HG02870 (cell line): ENCODE data around the gene CDH13.

Experiments
- ATAC-seq: cut with Tn5 transposase; IDR thresholded peaks from one replicate; pipeline ENCODE4 v1.9.1; 2021; ENCODE audit warnings: mild to moderate bottlenecking, moderate library complexity; ENCODE audit not compliant: unreplicated experiment

CDH13 gene

GRCh38 chr16:83723901-83724300 lies 1097.1 kb downstream of the CDH13 start:
- no peak for ATAC-seq

DNA sequence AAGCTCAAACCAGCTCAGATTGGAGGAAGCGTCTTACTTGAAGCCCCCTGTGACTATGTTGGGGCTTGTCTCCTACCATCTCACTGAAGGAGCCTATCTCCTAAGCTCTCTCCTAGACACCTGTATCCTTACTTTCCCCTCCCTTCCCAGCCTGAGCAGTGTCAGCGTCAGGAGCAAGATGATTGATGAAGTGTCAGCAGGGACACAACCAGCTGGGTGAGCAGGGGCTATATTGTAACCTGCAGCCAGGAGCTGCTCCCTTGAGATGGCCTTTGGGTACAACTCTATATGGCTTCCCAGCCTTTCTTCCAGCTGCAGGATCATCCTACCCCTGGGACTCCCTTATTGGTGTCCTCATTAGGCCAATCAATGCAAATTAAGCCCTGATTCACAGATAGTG lies 1097.8 kb downstream of the CDH13 start:
- no peak for ATAC-seq

DNA sequence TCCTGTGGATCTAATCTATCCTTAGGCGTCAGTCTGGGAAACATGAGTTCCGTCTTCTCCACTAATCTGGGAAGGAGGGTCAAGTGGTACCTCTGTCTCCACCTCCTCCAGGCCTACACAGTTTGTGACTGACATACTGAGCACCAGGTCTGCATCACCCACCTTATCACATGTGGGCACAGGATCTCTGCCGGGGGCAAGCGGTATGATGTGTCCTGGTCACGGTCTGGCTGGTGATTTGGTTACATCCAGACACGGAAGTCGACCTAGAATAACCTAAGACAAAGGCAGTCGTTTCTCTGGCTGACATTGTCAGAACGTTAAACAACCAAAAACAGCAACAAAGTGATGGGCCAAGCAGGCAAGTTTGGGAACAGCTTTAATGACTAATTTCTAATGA lies 1098.5 kb downstream of the CDH13 start:
- ATAC-seq: no peak

- no peak for ATAC-seq
Observed at GRCh38 chr16:83727018-83727417, 1100.2 kb downstream of the CDH13 start.

DNA sequence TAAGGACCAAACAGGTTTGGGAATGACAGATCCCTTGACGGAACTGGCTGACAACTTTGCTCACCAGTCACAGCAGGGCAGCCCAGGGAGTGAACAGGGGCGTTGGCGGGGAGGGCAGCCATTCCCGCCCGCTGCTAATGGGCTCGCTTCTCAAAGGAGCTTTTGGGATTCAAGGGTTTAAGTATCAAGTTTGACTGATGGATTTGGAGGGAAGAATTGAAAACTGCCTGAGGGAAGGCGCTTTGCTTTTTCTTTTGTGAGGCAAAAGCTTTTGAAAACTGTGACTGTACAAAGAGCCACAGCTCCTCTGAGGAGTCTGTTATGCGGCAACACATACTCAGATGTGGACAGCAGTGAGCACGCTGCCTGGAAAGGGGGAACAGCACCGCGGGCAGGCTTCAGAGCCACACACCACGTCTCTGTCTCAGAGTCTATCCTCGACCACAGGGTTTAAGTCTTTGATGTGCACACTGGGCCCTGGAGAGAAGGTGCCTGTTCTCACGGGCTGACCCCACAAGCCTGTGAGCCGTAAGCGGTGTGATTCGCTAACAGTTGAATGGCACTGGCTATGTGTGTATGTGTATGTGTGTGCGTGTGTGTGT lies 1101.1 kb downstream of the CDH13 start:
- ATAC-seq: no peak

GRCh38 chr16:83728492-83728891 lies 1101.7 kb downstream of the CDH13 start:
- ATAC-seq: no peak

DNA sequence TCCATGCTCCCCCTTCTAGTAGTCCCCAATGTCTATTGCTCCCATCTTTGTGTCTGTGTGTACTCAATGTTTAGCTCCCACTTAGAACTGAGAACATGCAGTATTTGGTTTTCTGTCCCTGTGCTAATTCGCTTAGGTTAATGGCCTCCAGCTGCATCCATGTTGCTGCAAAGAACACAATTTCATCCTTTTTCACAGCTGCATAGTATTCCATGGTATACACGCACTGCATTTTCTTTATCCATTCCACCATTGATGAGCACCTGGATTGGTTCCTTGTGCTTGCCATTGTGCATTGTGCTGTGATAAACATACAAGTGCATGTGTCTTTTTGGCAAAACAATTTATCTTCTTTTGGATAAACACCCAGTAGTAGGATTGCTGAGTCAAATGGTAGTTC lies 1104.0 kb downstream of the CDH13 start:
- no peak for ATAC-seq

- no peak for ATAC-seq
Observed at GRCh38 chr16:83732536-83732935, 1105.8 kb downstream of the CDH13 start.

- no peak for ATAC-seq
Observed at GRCh38 chr16:83733301-83733700, 1106.5 kb downstream of the CDH13 start.

GRCh38 chr16:83734136-83734535 lies 1107.4 kb downstream of the CDH13 start:
- no peak for ATAC-seq

- no peak for ATAC-seq
Observed at GRCh38 chr16:83737729-83738354, 1111.1 kb downstream of the CDH13 start.

DNA sequence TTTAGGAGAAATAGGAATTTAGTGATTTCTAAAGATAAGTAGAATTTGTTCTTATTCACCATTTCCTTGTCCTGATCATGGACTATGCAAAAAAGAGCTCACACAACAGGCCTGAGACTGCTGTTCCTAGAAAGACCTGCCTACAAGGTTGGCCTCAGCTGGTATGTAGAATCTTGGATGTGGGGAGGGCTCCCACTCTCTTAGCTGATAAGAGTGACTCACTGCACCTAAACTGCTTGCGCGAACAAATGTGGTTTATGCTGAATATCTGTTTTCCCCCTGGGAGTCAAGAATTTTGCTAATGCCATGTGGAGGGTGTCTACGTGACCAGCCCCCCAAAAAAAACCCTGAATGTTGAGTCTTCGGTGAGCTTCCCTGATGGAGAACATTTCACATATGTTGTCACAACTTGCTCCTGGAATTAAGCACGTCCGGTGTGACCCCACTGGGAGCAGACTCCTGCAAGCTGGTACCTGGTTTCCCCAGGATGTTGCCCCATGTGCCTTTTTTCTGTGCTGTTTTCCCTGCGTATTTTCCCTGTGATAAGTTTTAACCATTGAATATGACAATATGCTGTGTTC lies 1112.2 kb downstream of the CDH13 start:
- no peak for ATAC-seq

- ATAC-seq: no peak
Observed at GRCh38 chr16:83742124-83742899, 1115.5 kb downstream of the CDH13 start.

- ATAC-seq: no peak
Observed at GRCh38 chr16:83743241-83743640, 1116.5 kb downstream of the CDH13 start.

DNA sequence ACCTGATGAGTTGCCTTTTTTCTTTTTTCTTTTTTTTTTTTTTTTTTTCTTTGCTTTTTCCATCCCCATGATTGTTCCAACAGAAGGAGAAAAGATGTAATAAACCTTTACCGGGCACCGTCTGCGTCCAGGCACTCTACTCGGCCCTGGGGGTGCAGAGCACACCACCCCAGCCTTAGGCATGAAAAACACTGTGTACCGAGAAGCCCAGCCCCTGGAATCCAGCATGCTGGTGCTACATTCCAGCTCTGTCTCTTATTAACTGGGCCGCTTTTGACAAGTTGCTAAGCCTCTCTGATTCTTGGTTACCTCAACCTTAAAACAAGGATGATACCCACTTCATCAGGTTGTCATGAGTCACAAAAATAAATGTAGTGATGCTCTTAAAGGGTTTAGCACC lies 1117.0 kb downstream of the CDH13 start:
- ATAC-seq: no peak

DNA sequence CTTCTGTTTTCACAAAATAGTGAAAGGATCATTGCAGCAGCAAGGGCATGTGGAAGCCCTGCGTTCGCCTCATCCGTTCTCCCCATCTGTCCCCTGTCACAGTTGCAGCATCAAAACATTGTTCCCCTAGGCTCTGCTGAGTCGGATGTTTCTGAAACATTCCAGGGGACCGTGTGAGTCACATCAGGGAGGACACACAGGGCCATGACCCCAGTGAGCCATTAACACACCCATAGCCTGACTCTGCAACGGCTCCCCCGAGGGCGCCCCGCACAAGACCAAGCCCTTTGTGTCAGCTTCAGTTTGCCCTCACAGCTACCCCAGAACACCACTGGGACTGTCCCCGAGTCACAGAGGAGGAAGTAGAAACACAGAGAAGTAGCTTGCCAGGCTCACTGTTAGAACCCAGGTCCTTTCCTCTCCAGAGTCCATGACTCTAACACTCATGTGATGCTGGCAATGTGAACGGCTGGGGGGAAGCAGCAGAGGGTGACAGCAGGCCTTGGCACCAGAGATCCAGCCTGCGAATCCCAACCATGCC lies 1117.7 kb downstream of the CDH13 start:
- ATAC-seq: peak; percentile 58

DNA sequence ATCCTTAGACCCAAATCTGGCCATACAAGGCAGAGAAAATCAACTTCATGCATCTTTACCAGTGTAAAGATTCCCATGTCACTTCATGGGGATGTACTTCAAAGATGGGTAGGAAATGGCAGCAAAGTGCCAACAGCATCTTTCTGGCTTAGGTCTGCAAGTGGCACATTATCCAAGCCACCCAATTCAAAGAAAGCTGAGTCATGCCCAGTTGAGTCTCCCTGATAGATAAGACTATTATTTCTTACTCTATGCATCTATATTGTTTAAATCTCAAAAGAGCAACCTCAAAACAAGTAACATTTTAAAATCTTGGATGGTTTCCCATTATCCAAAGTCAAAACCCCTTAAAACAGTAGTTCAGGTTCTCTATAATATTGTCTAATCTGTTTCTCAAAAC lies 1119.8 kb downstream of the CDH13 start:
- no peak for ATAC-seq

- no peak for ATAC-seq
Observed at GRCh38 chr16:83747936-83748335, 1121.2 kb downstream of the CDH13 start.

DNA sequence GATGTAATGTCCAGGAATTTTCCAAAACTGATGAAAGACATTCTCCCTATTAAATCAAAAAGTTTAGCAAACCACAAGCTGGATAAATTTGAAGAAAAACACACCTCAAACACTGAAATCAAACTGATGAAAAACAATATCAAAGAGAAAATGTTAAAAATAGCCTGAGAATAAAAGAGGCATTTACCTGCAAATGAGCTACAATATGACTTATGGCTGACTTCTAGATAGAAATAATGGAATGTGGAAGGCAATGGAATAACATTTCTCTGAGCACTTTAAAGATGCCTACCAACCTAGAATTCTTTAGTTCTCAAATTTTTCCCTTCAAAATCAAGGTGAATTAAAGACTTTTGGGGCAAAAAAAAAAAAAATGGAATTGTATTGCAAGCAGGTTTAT lies 1128.6 kb downstream of the CDH13 start:
- no peak for ATAC-seq

DNA sequence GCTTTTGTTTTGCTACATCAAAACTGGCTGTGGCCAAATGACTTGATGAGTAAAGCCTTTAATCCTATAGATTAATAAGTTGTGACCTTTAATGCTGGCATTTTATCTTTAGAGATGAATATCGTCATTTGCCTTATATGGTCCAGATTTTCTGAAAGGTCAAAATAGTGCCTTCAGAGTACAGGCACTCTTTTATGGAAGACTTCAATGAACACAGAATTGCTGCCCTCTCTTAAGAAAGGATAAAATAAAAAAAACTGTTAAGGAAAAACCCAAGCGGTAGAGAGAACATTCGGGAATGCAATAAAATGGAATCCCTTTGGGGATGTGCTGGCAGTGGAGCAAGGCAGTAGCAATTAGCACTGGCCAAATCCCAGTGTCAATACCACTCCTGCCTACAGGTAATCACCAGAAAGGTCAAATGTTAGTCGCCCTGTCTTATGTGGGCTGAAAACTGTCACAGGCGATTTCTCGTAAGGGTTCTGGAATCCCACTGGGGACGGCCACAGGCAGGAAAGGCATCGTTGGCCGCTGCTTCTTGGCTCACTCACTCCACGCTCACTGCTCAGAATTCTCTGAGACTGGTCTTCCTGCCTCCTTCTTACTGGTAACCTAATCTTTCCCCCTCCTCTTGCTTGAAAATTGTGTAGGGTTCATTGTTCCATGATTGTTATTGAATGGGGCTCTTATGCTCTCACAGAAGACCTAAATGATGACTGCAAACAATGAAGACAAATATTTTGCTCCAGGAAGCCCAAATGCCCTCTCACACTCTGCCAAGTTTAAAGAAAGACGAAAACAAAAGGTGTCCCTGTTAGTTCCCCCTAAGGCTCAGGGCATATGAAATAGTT lies 1135.6 kb downstream of the CDH13 start:
- no peak for ATAC-seq

- no peak for ATAC-seq
Observed at GRCh38 chr16:83762992-83763358, 1136.2 kb downstream of the CDH13 start.
